Activated effector memory CD4-positive, alpha-beta T cell treated with anti-CD3 and anti-CD28 coated beads, Interleukin-2, amount 50 U/mL, for 16 hours (primary cell): ENCODE results near the gene MVD.

Source experiments
- DNase-seq: peaks from one replicate; pipeline ENCODE4 v3.0.0-alpha.2; 2020

MVD gene

DNA sequence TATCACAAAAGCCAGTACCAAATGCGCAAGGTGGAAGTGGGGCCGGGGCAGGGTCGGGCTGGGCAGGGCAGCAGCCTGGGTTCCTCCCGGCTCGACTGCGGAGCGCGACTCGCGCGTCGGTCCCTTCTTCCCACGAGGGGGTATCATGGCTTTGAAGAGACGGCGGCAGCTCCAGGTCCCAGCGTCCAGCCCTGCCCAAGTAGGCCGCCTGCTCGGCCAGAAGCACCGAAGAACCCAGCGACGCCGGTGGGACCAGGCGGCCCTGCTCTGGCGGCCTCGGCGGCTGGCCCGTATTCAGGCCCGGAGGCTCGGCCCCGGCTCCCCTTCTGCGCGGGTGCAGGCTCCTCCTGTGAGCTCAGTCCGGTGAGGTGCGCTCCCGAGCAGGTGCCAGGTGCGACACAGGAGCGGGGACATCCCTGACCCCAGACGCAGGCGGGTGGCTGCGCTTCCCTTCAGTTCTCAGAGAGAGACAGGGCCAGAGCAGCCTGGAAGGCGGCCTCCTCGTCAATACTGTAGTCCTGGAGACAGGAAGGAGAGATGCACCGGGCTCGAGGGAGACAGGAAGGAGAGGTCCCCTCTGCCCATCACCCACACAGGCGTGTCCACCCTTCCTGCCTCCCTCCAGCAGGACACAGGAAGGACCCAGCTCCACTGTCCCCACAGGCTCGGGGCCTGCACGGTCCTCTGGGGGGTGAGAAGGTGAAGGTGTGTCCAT lies 34.4 kb upstream of the MVD start:
- no peak for DNase-seq

DNA sequence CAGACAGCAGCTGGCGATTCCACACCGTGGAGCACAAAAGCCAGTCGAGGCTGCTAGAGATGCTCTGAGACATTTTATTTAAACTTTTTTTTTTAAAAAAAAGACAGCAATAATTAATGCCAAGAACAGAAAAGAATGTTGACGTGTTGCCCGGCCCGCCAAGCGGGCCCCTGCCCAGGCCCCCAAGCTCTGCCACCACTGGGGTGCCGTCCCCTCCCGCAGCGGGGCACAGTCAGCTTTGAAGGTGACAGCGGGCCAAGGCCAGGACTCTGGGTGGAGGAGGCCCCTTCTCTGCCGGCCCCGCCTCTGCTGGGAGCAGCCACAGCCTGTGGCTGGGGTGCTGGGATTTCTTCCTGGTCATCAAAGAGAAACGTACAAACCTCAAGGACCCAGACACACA lies 33.5 kb upstream of the MVD start:
- DNase-seq: no peak

GRCh38 chr16:88695753-88696152 lies 32.9 kb upstream of the MVD start:
- DNase-seq: no peak

GRCh38 chr16:88695218-88695617 lies 32.3 kb upstream of the MVD start:
- DNase-seq: no peak

GRCh38 chr16:88694221-88695087 lies 31.6 kb upstream of the MVD start:
- no peak for DNase-seq

DNA sequence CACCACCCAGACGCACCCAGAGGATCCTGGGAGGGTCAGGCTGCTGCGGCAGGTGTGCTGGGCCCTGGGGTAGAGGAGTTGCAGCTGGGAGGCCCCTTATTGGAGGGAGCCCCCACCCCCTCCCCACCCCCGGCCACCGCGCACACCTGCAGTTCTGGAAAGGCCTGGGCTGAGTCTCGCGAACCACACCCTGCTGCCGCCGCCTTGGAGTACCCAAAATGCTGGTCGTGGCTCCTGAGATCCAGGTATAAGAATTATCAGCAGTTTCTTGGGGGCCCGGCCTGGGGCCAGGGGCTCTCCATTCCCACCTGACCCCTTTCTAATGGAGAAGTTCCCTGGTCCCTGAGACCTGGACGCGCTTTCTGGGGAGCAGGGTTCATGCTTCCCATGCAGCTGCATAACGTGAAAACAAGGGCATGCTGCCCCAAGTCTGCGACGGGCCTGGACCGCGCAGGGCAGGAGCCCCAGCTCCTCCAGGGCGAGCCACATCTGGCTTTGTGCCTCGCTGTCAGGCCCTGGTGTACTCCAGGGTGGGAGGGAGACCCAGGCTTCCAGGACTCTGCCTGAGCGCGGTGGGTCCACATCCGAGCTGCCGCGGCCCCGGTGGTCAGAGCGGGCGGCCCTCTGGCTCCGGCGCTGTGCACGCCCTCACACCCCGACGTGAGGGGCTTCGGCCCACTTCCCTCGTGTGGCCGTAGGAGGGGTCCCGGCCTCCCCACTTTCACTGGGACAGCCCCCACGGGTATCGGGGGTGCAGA lies 30.7 kb upstream of the MVD start:
- peak; percentile 64 for DNase-seq

DNA sequence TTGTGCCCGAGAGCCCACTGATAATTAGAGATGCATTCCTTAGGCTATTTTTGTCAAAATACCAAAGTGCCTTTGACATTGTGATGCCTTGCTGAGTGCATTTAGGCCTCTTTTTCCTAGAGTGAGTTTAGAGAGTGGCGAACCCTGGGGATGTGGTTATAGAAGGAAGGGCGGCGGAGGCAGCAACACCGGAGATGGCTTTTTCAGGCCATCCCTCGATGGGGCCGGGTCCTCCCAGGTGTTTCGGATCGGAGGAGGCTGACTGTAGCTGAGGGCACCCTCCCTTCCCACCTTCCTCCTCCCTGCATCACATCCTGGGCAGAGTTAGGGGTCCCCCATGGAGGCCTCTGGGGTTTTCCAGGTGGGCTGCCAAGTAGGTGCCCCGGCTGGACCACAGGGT lies 30.0 kb upstream of the MVD start:
- peak; percentile 70 for DNase-seq

DNA sequence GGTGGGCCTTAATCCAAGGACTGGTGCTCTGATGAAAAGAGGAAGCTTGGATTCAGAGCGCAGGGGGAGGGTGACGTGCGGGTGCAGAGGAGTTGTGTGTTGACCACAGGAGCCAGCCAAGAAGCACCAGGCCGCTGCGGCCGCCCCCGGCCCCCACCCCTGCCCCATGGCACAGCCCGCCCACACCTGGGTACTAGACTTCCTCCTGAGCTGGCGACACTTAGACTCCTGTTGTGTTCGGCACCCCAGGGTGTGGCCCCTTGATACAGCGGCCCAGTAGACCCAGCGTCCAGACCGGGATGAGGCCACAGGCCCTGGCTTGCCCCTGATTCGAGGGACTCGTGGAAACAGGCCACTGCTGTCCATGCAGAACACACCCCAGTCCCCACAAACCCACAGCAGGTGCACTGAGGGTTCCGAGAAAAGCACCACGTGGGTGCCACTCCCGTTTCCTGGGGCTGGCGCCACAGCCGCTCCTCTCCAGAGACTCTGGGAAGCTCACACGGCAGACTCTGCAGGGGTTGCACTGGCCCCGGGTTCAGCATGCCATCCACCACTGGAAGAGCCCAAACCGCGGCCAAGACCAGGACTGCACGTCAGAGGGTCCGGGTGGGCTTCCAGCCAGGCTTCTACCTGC lies 29.2 kb upstream of the MVD start:
- DNase-seq: peak; percentile 77

DNA sequence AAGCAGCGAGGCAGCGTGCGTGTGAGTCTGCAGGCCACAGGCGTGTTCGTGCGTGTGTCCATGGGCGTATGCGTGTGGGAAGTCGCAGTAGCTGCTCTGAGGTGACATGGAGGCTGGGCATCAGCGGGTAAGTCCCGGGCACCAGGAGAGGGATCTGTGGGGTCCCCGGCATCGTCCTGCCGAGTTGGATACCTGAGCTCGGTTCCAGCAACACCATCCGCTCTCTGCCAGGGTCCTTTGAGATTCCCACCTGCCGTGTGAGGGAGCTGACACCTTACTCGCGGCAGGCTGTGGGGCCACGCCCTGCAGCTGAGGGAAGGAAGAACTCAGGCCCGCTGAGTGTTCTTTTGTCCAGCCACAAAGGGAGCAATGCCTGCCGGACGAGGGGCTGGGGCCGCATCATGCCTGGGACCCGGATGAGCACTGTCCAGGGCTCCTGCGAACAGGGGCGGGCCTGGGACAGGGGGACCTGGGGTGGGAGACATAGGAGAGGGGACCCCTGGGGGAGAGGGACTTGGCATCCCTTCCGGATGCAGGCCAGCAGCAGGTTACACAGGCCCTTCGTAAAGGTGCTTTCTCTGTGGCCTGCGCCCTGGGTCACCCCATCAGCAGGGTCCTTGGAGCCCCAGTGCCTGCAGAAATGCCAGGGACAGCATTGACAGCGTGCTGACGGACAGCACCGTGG lies 28.4 kb upstream of the MVD start:
- DNase-seq: peak; percentile 60

GRCh38 chr16:88690341-88691128 lies 27.6 kb upstream of the MVD start:
- no peak for DNase-seq

DNA sequence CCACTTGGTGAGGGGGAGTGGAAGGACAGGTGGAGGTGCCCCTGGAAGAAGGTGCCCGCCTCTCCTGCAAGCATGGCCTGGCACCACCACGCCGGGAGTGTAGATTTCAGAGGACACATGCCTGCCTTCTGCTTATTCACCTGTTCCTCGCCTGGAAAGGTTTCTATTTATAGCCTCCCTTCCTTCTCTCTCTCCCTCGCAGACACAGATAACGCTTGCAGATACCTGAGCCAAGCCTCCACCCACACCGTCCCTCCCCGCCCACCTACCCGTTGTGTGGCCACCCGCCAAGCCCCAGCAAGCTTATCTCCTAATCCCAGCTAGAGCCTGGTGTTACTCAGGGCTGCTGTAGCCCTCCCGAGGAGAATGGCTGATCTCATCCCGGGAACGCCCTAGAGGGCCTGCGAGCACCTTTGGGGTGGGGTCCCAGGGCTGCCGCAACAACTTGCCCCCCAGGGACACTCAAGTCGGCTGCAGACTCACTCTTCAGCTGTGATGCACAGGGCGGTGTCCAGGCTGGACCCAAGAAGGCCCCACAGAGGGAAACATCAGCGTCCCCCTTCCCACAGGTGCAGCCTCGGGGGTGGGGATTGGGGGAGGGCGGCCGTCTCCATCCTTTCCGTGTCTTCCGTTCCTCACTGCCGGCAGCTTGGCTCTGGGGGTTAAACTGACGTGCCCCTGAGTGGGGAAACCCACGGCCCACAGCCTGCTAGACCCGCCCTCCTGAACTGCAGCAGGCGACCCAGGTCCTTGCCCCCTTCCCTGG lies 25.3 kb upstream of the MVD start:
- peak; percentile 62 for DNase-seq

DNA sequence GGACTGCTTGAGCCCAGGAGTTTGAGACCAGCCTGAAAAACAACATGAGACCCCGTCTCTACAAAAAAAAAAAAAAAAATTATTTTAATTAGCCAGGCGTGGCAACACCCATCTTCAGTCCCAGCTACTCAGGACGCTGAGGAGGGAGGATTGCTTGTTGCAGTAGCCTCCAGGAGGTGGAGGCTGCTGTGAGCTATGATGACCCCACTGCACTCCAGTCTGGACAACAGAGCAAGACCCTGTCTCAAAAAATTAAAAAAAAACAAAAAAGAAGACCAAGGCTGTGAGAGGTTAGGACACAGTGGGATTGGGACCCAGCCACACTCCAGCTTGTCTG lies 24.8 kb upstream of the MVD start:
- no peak for DNase-seq

- DNase-seq: no peak
Observed at GRCh38 chr16:88687254-88687576, 24.3 kb upstream of the MVD start.

GRCh38 chr16:88686439-88687253 lies 23.8 kb upstream of the MVD start, which contains the start of gene SNAI3:
SNAI3 (minus strand) TSS chr16:88686507; CDS start chr16:88686406, 101 bp downstream.
- peak; percentile 96 for DNase-seq

- DNase-seq: peak; percentile 81
Observed at GRCh38 chr16:88686062-88686438, 23.2 kb upstream of the MVD start.

- peak; percentile 88 for DNase-seq
Observed at GRCh38 chr16:88685156-88686061, 22.5 kb upstream of the MVD start.

DNA sequence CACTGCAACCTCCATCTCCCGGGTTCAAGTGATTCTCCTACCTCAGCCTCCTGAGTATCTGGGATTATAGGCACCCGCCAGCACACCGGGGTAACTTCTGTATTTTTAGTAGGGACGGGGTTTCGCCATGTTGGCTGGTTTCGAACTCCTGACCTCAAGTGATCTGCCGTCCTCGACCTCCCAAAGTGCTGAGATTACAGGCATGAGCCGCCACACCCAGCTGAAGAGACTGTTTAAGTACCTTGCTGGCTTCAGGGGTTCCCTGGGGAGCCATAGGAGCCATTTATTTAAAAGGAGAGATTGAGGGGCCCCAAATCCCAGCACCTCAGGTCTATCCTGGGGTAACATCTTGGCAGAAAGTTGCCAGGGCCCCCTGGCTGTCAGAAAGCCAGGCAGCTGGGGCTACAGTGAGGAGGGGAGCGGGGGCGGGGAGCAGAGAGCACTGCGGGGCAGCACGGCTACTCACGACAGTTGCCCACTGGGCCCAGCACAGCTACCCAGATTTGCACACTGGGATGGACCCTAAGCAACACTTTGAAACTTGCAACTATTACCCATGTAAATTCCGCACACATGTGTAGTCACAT lies 21.8 kb upstream of the MVD start:
- DNase-seq: no peak

DNA sequence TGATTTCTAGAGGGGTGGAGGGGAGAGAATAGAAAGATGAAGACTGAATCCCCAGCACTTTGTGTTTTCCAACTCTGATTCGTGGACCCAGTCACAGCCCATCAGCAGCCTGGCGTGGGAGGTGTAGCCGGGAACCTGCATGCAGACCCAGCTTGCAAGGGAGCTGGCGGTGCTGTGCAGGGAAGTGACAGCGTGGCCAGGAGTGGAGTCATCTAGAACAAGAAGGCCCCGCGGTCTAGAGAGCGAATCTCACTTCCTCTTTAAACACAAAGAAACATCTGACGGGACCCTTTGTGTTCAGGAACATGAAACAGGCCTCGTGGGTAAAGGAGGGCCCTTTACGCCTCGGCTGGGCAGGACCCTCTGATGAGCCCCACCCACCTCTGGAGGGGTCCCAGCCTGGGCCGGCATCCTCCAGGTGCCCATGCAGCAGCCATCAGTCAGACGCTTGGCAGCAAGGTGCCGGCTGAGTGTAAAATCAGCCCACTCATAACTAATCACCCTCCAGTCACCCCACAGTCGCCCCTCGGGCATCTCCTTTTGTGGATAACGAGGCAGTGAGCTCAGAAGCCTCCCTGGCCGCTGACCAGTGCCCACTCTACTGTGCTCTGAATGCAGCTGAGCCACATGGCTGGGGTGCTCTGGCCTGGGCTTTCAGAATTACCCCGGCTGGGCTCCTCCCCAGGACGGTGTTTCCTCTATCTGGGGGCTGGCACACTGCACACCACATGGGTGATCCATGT lies 19.0 kb upstream of the MVD start:
- DNase-seq: peak; percentile 83
